Measurements from ENCODE around the gene EHD2. TPM values are rescaled to one million over a fixed set of nuclear protein-coding genes. Genes with fewer than 3 reads are reported as not detected.

EHD2 gene
- total RNA-seq, 1 donor from 2014 or later, result 159 TPM

- H3K4me3 ChIP-seq (ENCODE audit: insufficient read depth, low read depth, low read length), result no peak overlapping the region
- H3K27me3 Mint-ChIP-seq (ENCODE audit: low read depth, unreplicated experiment), result no peaks in the 10 kb centered on the region
- H2AFZ ChIP-seq (ENCODE audit: low read depth, low read length), result no peak overlapping the region
- H3K27ac ChIP-seq (ENCODE audit: low read depth, low read length), result no peak overlapping the region
- TF ChIP-seq EZH2 (IDR thresholded peaks at IDR 0.05; ENCODE audit: insufficient read depth, low read length), result no peak
- TF ChIP-seq, protein P1, sequence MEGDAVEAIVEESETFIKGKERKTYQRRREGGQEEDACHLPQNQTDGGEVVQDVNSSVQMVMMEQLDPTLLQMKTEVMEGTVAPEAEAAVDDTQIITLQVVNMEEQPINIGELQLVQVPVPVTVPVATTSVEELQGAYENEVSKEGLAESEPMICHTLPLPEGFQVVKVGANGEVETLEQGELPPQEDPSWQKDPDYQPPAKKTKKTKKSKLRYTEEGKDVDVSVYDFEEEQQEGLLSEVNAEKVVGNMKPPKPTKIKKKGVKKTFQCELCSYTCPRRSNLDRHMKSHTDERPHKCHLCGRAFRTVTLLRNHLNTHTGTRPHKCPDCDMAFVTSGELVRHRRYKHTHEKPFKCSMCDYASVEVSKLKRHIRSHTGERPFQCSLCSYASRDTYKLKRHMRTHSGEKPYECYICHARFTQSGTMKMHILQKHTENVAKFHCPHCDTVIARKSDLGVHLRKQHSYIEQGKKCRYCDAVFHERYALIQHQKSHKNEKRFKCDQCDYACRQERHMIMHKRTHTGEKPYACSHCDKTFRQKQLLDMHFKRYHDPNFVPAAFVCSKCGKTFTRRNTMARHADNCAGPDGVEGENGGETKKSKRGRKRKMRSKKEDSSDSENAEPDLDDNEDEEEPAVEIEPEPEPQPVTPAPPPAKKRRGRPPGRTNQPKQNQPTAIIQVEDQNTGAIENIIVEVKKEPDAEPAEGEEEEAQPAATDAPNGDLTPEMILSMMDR (IDR thresholded peaks at IDR 0.05; ENCODE audit: insufficient read depth, low read depth, low read length), result peak; percentile 57
- H3K79me2 ChIP-seq (ENCODE audit: insufficient read depth, low read length), result no peaks in the 10 kb centered on the region
- H3K4me1 ChIP-seq (ENCODE audit: insufficient read depth, low read length), result no peaks in the 10 kb centered on the region
- H3K36me3 Mint-ChIP-seq (ENCODE audit: low read depth, unreplicated experiment), result peaks cover 5% of the 10 kb centered on the region
- H3K27ac Mint-ChIP-seq (ENCODE audit: unreplicated experiment), result no peak overlapping the region
- DNase-seq (ENCODE audit: low read depth) (peak; percentile 27), FAIRE-seq (no peak)
- H3K9me3 Mint-ChIP-seq (ENCODE audit: unreplicated experiment), result no peaks in the 10 kb centered on the region
- H3K9me3 ChIP-seq (ENCODE audit: insufficient read depth, low read depth, low read length), result no peaks in the 10 kb centered on the region
- no peaks in the 10 kb centered on the region for H4K20me1 ChIP-seq (ENCODE audit: insufficient read depth, low read length)
- peaks cover 2% of the 10 kb centered on the region for H3K36me3 ChIP-seq (ENCODE audit: insufficient read depth, low read length)
- no peak overlapping the region for H3K4me3 Mint-ChIP-seq (ENCODE audit: unreplicated experiment)
- H3K9ac ChIP-seq (ENCODE audit: low read length), result no peak overlapping the region
- H3K4me1 Mint-ChIP-seq (ENCODE audit: low read depth, unreplicated experiment), result peaks cover 3% of the 10 kb centered on the region
- H3K27me3 ChIP-seq (ENCODE audit: insufficient read depth, low read length), result no peaks in the 10 kb centered on the region
- H3K4me2 ChIP-seq (ENCODE audit: low read length), result no peak overlapping the region
Observed at GRCh38 chr19:47790398-47790814, 77.2 kb downstream of the EHD2 start.

DNA sequence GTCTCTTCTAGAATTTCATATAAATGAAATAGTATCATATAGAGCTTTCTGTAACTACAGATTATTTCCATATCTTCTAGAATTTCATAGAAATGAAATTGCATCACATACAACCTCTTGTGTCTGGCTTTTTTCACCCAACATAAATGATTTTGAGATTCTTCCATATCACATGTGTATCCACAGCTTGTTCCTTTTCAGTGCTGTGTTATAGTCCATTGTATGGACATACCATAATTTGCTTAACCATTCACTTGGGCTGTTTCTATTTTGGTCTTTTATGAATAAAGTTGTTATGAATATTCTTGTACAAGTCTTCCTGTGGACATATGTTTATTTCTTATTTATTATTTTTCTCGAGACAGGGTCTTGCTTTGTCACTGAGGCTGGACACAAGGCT, 79.4 kb downstream of the EHD2 start:
- peaks cover 4% of the 10 kb centered on the region for H3K36me3 Mint-ChIP-seq (ENCODE audit: low read depth, unreplicated experiment)
- H3K36me3 ChIP-seq (ENCODE audit: insufficient read depth, low read length), result no peaks in the 10 kb centered on the region
- no peaks in the 10 kb centered on the region for H4K20me1 ChIP-seq (ENCODE audit: insufficient read depth, low read length)
- no peak overlapping the region for H3K9ac ChIP-seq (ENCODE audit: low read length)
- H3K9me3 Mint-ChIP-seq (ENCODE audit: unreplicated experiment), result no peaks in the 10 kb centered on the region
- no peaks in the 10 kb centered on the region for H3K27me3 Mint-ChIP-seq (ENCODE audit: low read depth, unreplicated experiment)
- H3K9me3 ChIP-seq (ENCODE audit: insufficient read depth, low read depth, low read length), result no peaks in the 10 kb centered on the region
- no peak overlapping the region for H3K4me3 ChIP-seq (ENCODE audit: insufficient read depth, low read depth, low read length)
- H3K4me2 ChIP-seq (ENCODE audit: low read length), result no peak overlapping the region
- no peak overlapping the region for H2AFZ ChIP-seq (ENCODE audit: low read depth, low read length)
- no peak overlapping the region for H3K27ac ChIP-seq (ENCODE audit: low read depth, low read length)
- H3K4me1 Mint-ChIP-seq (ENCODE audit: low read depth, unreplicated experiment), result peaks cover 3% of the 10 kb centered on the region
- DNase-seq (ENCODE audit: low read depth), result no peak
- H3K27me3 ChIP-seq (ENCODE audit: insufficient read depth, low read length), result no peaks in the 10 kb centered on the region
- no peaks in the 10 kb centered on the region for H3K4me1 ChIP-seq (ENCODE audit: insufficient read depth, low read length)
- TF ChIP-seq EZH2 (IDR thresholded peaks at IDR 0.05; ENCODE audit: insufficient read depth, low read length), result no peak
- TF ChIP-seq, protein P1 (IDR thresholded peaks at IDR 0.05; ENCODE audit: insufficient read depth, low read depth, low read length), result no peak
- H3K4me3 Mint-ChIP-seq (ENCODE audit: unreplicated experiment), result no peak overlapping the region
- H3K79me2 ChIP-seq (ENCODE audit: insufficient read depth, low read length), result no peaks in the 10 kb centered on the region
- no peak for FAIRE-seq
- no peak overlapping the region for H3K27ac Mint-ChIP-seq (ENCODE audit: unreplicated experiment)

Other genes with a start within 250 kb of the EHD2 start
- gene SLC8A2, start 241.5 kb upstream of the EHD2 start, total RNA-seq, result 3.3 and 9.6 TPM in 2 replicates
- gene KPTN, start 229.2 kb upstream of the EHD2 start, total RNA-seq, result 13.2 and 15.9 TPM in 2 replicates
- 122 and 132 TPM in 2 replicates for gene NAPA, start 198.4 kb upstream of the EHD2 start, total RNA-seq
- not detected in 2 replicates for gene ZNF541, start 140.3 kb upstream of the EHD2 start, total RNA-seq
- 16.5 and 20.7 TPM in 2 replicates for gene BICRA, start 104.3 kb upstream of the EHD2 start, total RNA-seq
- gene NOP53, start 32.1 kb downstream of the EHD2 start, total RNA-seq, result 79.4 and 89.9 TPM in 2 replicates
- gene SELENOW, start 65.3 kb downstream of the EHD2 start, total RNA-seq, result 257 and 279 TPM in 2 replicates
- gene TPRX1, start 91.1 kb downstream of the EHD2 start, total RNA-seq, result not detected in 2 replicates
- gene CRX, start 108.5 kb downstream of the EHD2 start, total RNA-seq, result not detected in 2 replicates
- gene TPRX2, start 145.8 kb downstream of the EHD2 start, total RNA-seq, result not detected in 2 replicates
- gene SULT2A1, start 172.9 kb downstream of the EHD2 start, total RNA-seq, result not detected in 2 replicates

Data from astrocyte (in vitro differentiated cells and primary cell).